Sigmoid colon (tissue), 7 donors: ENCODE data around the gene CDKN1C. TPM values are rescaled to one million over a fixed set of nuclear protein-coding genes. Genes with fewer than 3 reads are reported as not detected.

ENCODE experiments used
- DNase-seq: peaks from one replicate; pipeline ENCODE4 v3.0.0-alpha.2; 2019
- H3K27ac ChIP-seq, 4 donors: fragments of 200-600 bp; sonication (generic); one replicate each; pipeline ENCODE4 v1.5.1; 2016 to 2019; ENCODE audit warnings: mild to moderate bottlenecking in 1 of 4
- H3K27me3 ChIP-seq, 3 donors: fragments of 200-600 bp; sonication (generic); one replicate each; pipeline ENCODE4 v1.5.1; 2019; ENCODE audit warnings: mild to moderate bottlenecking in 1 of 3
- H3K36me3 ChIP-seq, 4 donors: fragments of 200-600 bp; sonication (generic); one replicate each; pipeline ENCODE4 v1.5.1; 2016 to 2019
- H3K4me1 ChIP-seq, 4 donors: fragments of 200-600 bp; sonication (generic); one replicate each; pipeline ENCODE4 v1.5.1; 2017 to 2019
- H3K4me3 ChIP-seq, 4 donors: fragments of 200-600 bp; sonication (generic); one replicate each; pipeline ENCODE4 v1.5.1; 2017 to 2019; ENCODE audit warnings: mild to moderate bottlenecking in 2 of 4, moderate library complexity in 1 of 4
- H3K9me3 ChIP-seq, 4 donors: fragments of 200-600 bp in 3 of 4; sonication (generic) in 3 of 4; one replicate each; pipeline versions ENCODE4 v1.5.1 to v1.6.1; 2013 to 2019
- CTCF ChIP-seq, 4 experiments: fragments of 450-650 bp in 3 of 4; fragments of 200-600 bp in 1 of 4; IDR thresholded peaks; one replicate each; pipeline ENCODE4 v1.5.1; 2016 to 2019; ENCODE audit warnings: antibody characterized with exemption in 4 of 4, mild to moderate bottlenecking in 3 of 4, moderate library complexity in 2 of 4
- EP300 ChIP-seq, 4 donors: sonication (generic); formaldehyde crosslinking; IDR thresholded peaks; one replicate each; pipeline ENCODE4 v1.6.1; 2017; ENCODE audit warnings: antibody characterized with exemption in 4 of 4
- POLR2A ChIP-seq, 2 donors: fragments of 450-650 bp; IDR thresholded peaks; one replicate each; pipeline ENCODE4 v1.6.1; 2016; ENCODE audit warnings: antibody characterized with exemption in 2 of 2, mild to moderate bottlenecking in 2 of 2, moderate library complexity in 2 of 2
- POLR2AphosphoS5 ChIP-seq, 4 donors: sonication (generic); formaldehyde crosslinking; IDR thresholded peaks; one replicate each; pipeline ENCODE4 v1.6.1; 2017; ENCODE audit warnings: antibody characterized with exemption in 4 of 4
- WGBS, 2 donors: extraction: QIAGEN DNeasy Blood & Tissue Kit; methylation state at CpG; one replicate each; pipeline ENCODE4 v1.1.7; 2013; 5-methylcytosine and 5-hydroxymethylcytosine counted together
- intact Hi-C: fragments of 100-400 bp; cut with DNase I; formaldehyde crosslinking; loops from one replicate; pipeline ENCODE4 v1.15.1; 2023
- polyA plus RNA-seq, 3 donors: library from polyadenylated mRNA; stranded (reverse); fragments of 200-250 nt; gene quantifications; one replicate each; pipeline ENCODE4 v1.2.3, GENCODE V29; 2013
- total RNA-seq, 4 donors: library from RNA; depleted of rRNA; stranded (reverse); fragments of >200 nt; gene quantifications; one replicate each; pipeline ENCODE4 v1.1.0, GENCODE V29; 2016
- donor health status: healthy with polysubstance abuse.
- donor health status: Bipolar disorder and iron deficiency.
- donor health status: healthy.

CDKN1C gene
- total and polyA plus RNA-seq, 7 donors = 5.3 to 54.3 (median 37.2) TPM

- no peak overlapping the region for H3K27ac ChIP-seq
- WGBS, 2 donors = 94% methylated on average over 10 of the region's 10 CpGs
- H3K36me3 ChIP-seq = no peaks in the 10 kb centered on the region
- TF ChIP-seq EP300 (IDR thresholded peaks at IDR 0.05) (no peak), CTCF (IDR thresholded peaks at IDR 0.05) (no peak), POLR2AphosphoS5 (IDR thresholded peaks at IDR 0.05) (no peak)
- H3K27me3 ChIP-seq = peaks cover 12 to 33% (median 14%) of the 10 kb centered on the region in 3 donors
- intact Hi-C loops = no loop called here
- no peak overlapping the region for H3K4me3 ChIP-seq
- H3K4me1 ChIP-seq = peaks cover 0 to 16% (median 9%) of the 10 kb centered on the region in 4 donors
- DNase-seq = no peak
- no peaks in the 10 kb centered on the region for H3K9me3 ChIP-seq
Observed at GRCh38 chr11:2859699-2860037, 25.9 kb downstream of the CDKN1C start.

GRCh38 chr11:2858995-2859698 is 26.4 kb downstream of the CDKN1C start:
- no peaks in the 10 kb centered on the region for H3K9me3 ChIP-seq
- H3K27ac ChIP-seq = no peak overlapping the region
- TF ChIP-seq EP300 (IDR thresholded peaks at IDR 0.05) (no peak), CTCF (IDR thresholded peaks at IDR 0.05) (no peak)
- 81 to 86% methylated on average over 16 of the region's 16 CpGs for WGBS, 2 donors
- no peak overlapping the region for H3K4me3 ChIP-seq
- peaks cover 0 to 16% (median 9%) of the 10 kb centered on the region in 4 donors for H3K4me1 ChIP-seq
- intact Hi-C loops = no loop called here
- DNase-seq = no peak
- no peaks in the 10 kb centered on the region for H3K36me3 ChIP-seq
- H3K27me3 ChIP-seq = peaks cover 12 to 28% (median 14%) of the 10 kb centered on the region in 3 donors

GRCh38 chr11:2857918-2858317 is 27.7 kb downstream of the CDKN1C start:
- Histone ChIP-seq H3K4me1 (peaks cover 0 to 9% (median 7%) of the 10 kb centered on the region in 4 donors), H3K36me3 (no peaks in the 10 kb centered on the region), H3K4me3 (no peak overlapping the region), H3K9me3 (no peaks in the 10 kb centered on the region), H3K27ac (no peak overlapping the region), H3K27me3 (peaks cover 9 to 18% (median 9%) of the 10 kb centered on the region in 3 donors)
- no peak for DNase-seq
- TF ChIP-seq CTCF (IDR thresholded peaks at IDR 0.05) = no peak
- no peak for TF ChIP-seq POLR2A (IDR thresholded peaks at IDR 0.05)
- TF ChIP-seq EP300 (IDR thresholded peaks at IDR 0.05) = no peak
- no peak for TF ChIP-seq POLR2AphosphoS5 (IDR thresholded peaks at IDR 0.05)
- intact Hi-C loops = no loop called here
- 84 to 91% methylated on average over 18 of the region's 18 CpGs for WGBS, 2 donors

- no peak overlapping the region for H3K4me3 ChIP-seq
- peaks cover 2 to 12% (median 4%) of the 10 kb centered on the region in 3 donors for H3K27me3 ChIP-seq
- TF ChIP-seq CTCF (IDR thresholded peaks at IDR 0.05) (no peak), POLR2AphosphoS5 (IDR thresholded peaks at IDR 0.05) (no peak), POLR2A (IDR thresholded peaks at IDR 0.05) (no peak), EP300 (IDR thresholded peaks at IDR 0.05) (no peak)
- H3K4me1 ChIP-seq = peaks cover 0 to 3% (median 2%) of the 10 kb centered on the region in 4 donors
- no peaks in the 10 kb centered on the region for H3K9me3 ChIP-seq
- H3K27ac ChIP-seq = no peak overlapping the region
- no peak for DNase-seq
- H3K36me3 ChIP-seq = no peaks in the 10 kb centered on the region
- 86 to 88% methylated on average over 11 of the region's 11 CpGs for WGBS, 2 donors
- intact Hi-C loops = no loop called here
Observed at GRCh38 chr11:2857276-2857675, 28.3 kb downstream of the CDKN1C start.

- no peaks in the 10 kb centered on the region for H3K4me1 ChIP-seq
- no peak for DNase-seq
- no peaks in the 10 kb centered on the region for H3K27me3 ChIP-seq
- H3K36me3 ChIP-seq = no peaks in the 10 kb centered on the region
- intact Hi-C loops = no loop called here
- no peaks in the 10 kb centered on the region for H3K9me3 ChIP-seq
- H3K4me3 ChIP-seq = no peak overlapping the region
- 82 to 90% methylated on average over 8 of the region's 8 CpGs for WGBS, 2 donors
- no peak overlapping the region for H3K27ac ChIP-seq
- TF ChIP-seq EP300 (IDR thresholded peaks at IDR 0.05) (no peak), POLR2A (IDR thresholded peaks at IDR 0.05) (no peak), CTCF (IDR thresholded peaks at IDR 0.05) (no peak), POLR2AphosphoS5 (IDR thresholded peaks at IDR 0.05) (no peak)
Observed at GRCh38 chr11:2855162-2855561, 30.4 kb downstream of the CDKN1C start.
